SU-DHL-6 (cell line): ENCODE results near the gene UPF2.

Experiments used
- EZH2phosphoT487 ChIP-seq: fragments of 200-600 bp; sonication (generic), shearing (Covaris generic); conservative IDR thresholded peaks from 2 replicates; pipeline ENCODE4 v1.6.1; 2018; ENCODE audit warnings: mild to moderate bottlenecking, antibody characterized with exemption, low read length, moderate library complexity, mixed read lengths
- TF ChIP-seq, protein P1 (sequence below): fragments of 200-600 bp; sonication (generic); IDR thresholded peaks from one replicate; pipeline ENCODE4 v1.5.1; 2017; ENCODE audit warnings: antibody characterized with exemption, mild to moderate bottlenecking, low read length, moderate library complexity; ENCODE audit not compliant: insufficient read depth, poor library complexity, severe bottlenecking

DNA sequence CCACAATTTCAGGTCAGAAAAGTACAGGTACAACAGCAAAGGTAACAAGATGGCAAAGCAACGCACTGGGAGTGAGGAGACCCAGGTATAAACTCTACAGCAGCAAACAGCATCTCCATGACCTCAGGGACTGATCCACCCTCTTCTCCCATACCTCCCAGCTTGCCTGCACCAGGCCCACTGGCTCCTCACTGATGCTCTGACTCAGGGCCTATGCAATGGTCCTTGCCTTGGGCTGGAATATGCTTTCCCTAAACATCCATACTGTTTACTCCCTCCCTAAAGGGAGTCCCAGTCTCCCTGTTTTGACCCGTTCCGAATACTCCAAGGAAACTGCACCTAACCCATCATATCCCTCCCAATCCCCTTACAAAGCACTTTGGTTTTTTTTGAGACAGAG lies 60.4 kb downstream of the UPF2 start:
- TF ChIP-seq, protein P1, sequence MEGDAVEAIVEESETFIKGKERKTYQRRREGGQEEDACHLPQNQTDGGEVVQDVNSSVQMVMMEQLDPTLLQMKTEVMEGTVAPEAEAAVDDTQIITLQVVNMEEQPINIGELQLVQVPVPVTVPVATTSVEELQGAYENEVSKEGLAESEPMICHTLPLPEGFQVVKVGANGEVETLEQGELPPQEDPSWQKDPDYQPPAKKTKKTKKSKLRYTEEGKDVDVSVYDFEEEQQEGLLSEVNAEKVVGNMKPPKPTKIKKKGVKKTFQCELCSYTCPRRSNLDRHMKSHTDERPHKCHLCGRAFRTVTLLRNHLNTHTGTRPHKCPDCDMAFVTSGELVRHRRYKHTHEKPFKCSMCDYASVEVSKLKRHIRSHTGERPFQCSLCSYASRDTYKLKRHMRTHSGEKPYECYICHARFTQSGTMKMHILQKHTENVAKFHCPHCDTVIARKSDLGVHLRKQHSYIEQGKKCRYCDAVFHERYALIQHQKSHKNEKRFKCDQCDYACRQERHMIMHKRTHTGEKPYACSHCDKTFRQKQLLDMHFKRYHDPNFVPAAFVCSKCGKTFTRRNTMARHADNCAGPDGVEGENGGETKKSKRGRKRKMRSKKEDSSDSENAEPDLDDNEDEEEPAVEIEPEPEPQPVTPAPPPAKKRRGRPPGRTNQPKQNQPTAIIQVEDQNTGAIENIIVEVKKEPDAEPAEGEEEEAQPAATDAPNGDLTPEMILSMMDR = no peak
- no peak for TF ChIP-seq EZH2phosphoT487
